Activated CD4-positive, alpha-beta T cell treated with anti-CD3 and anti-CD28 coated beads for 36 hours (primary cell): ENCODE measurements around the gene NSUN4. TPM values are rescaled to one million over a fixed set of nuclear protein-coding genes. Genes with fewer than 3 reads are reported as not detected.

ENCODE experiments used
- ATAC-seq: fragments of 200-7000 bp; cut with Tn5 transposase; one replicate; pipeline ENCODE4 v1.10.0; 2021; ENCODE audit warnings: mild to moderate bottlenecking, moderate library complexity
- CTCF ChIA-PET: fragments of 350-600 bp; sonication (Branson Sonifier 250); formaldehyde crosslinking; loops from one replicate; lab custom pipeline; 2021; ENCODE audit warnings: antibody characterized with exemption; lab: Charles Lee
- POLR2A ChIA-PET: fragments of 350-600 bp; sonication (Branson Sonifier 250); formaldehyde crosslinking; loops from one replicate; lab custom pipeline; 2021; ENCODE audit warnings: antibody characterized with exemption, inconsistent platforms; lab: Charles Lee
- DNase-seq: peaks from one replicate; pipeline ENCODE4 v3.0.0-alpha.2; 2020
- H3K27ac Mint-ChIP-seq: one replicate; pipeline ENCODE4 v1.8.0; 2021; ENCODE audit warnings: mixed read lengths
- H3K27me3 Mint-ChIP-seq: one replicate; pipeline ENCODE4 v1.8.0; 2021; ENCODE audit warnings: mixed read lengths
- H3K36me3 Mint-ChIP-seq: one replicate; pipeline ENCODE4 v1.8.0; 2021; ENCODE audit warnings: low read depth, mixed read lengths
- H3K4me1 Mint-ChIP-seq: one replicate; pipeline ENCODE4 v1.8.0; 2021; ENCODE audit warnings: mixed read lengths
- H3K4me3 Mint-ChIP-seq: one replicate; pipeline ENCODE4 v1.8.0; 2021; ENCODE audit warnings: mild to moderate bottlenecking, moderate library complexity, mixed read lengths
- H3K9me3 Mint-ChIP-seq: one replicate; pipeline ENCODE4 v1.8.0; 2021; ENCODE audit warnings: low read depth, mixed read lengths
- intact Hi-C, 2 experiments: fragments of 100-400 bp; cut with DNase I in 1 of 2; cut with micrococcal nuclease in 1 of 2; formaldehyde crosslinking; loops; one replicate each; pipeline versions ENCODE4 v1.14.2 to v1.15.1; 2022 to 2024; cut with DNase I, micrococcal nuclease
- total RNA-seq, 2 experiments: library from RNA; stranded (reverse); gene quantifications; one replicate each; pipeline ENCODE4 v1.2.3, GENCODE V29; 2021

Gene NSUN4
- 10 to 100 TPM; 26.1 to 31.3 TPM for total RNA-seq

- Mint-ChIP-seq H3K36me3 (peaks cover 42% of the 10 kb centered on the region), H3K4me3 (peak within 1 kb of the TSS; percentile 87), H3K27ac (peak within 1 kb of the TSS; percentile 99), H3K27me3 (no peaks in the 10 kb centered on the region), H3K4me1 (peaks cover 44% of the 10 kb centered on the region), H3K9me3 (no peaks in the 10 kb centered on the region)
- DNase-seq (peak; percentile 93), ATAC-seq (peak; percentile 94)
- CTCF ChIA-PET: interaction anchor here (0.5 to 2.6 kb wide), 14 partner anchors 10 to 494 kb away, joined by 3 to 10 read pairs (median 4); partner anchors contain the start of genes LRRC41, MKNK1, RAD54L and UQCRH
- intact Hi-C loops: loop anchor here (1.0 to 5.0 kb wide), 7 partner anchors 37 to 653 kb away; partner anchors contain the start of genes LRRC41 (in 2 of the 2), RAD54L (in 2 of the 2), TMEM69 (in 2 of the 2) and UQCRH (in 2 of the 2)
- POLR2A ChIA-PET: interaction anchor here (0.6 to 2.7 kb wide), 5 partner anchors 21 to 94 kb away, joined by 3 to 9 read pairs (median 3); partner anchors contain the start of genes LRRC41, RAD54L and UQCRH
Measured at GRCh38 chr1:46340404-46341221, at the start of gene NSUN4. TSS of gene NSUN4 (plus strand) at chr1:46340807. CDS start at chr1:46340827, 20 bp downstream.

- Mint-ChIP-seq H3K27me3 (no peaks in the 10 kb centered on the region), H3K9me3 (no peaks in the 10 kb centered on the region), H3K27ac (no peak overlapping the region), H3K4me3 (no peak overlapping the region), H3K4me1 (peaks cover 1% of the 10 kb centered on the region), H3K36me3 (peaks cover 30% of the 10 kb centered on the region)
- CTCF ChIA-PET: interaction anchor here (1.7 kb wide), 1 partner anchor 10 kb away, joined by 7 read pairs; no protein-coding TSS in a partner anchor
- no peak for ATAC-seq
- no peak for DNase-seq
- POLR2A ChIA-PET: interaction anchor here (2.2 kb wide), 1 partner anchor 10 kb away, joined by 10 read pairs; no protein-coding TSS in a partner anchor
- intact Hi-C loops: no loop called here
Measured at GRCh38 chr1:46295306-46295705, 45.3 kb upstream of the NSUN4 start.

GRCh38 chr1:46298387-46298786 lies 42.2 kb upstream of the NSUN4 start:
- no peaks in the 10 kb centered on the region for H3K9me3 Mint-ChIP-seq
- H3K27me3 Mint-ChIP-seq: no peaks in the 10 kb centered on the region

GRCh38 chr1:46300673-46301405 lies 39.8 kb upstream of the NSUN4 start:
- no peak for DNase-seq
- Mint-ChIP-seq H3K27ac (peak overlapping the region; percentile 80), H3K4me3 (peak overlapping the region; percentile 95), H3K27me3 (no peaks in the 10 kb centered on the region), H3K9me3 (no peaks in the 10 kb centered on the region), H3K36me3 (peaks cover 31% of the 10 kb centered on the region), H3K4me1 (peaks cover 24% of the 10 kb centered on the region)
- intact Hi-C loops: no loop called here
- ATAC-seq: no peak
- POLR2A ChIA-PET: interaction anchor here (0.6 to 1.0 kb wide), 3 partner anchors 16 to 40 kb away, joined by 3 to 5 read pairs (median 3); partner anchors contain the start of gene NSUN4
- CTCF ChIA-PET: interaction anchor here (0.6 kb wide), 1 partner anchor 54 kb away, joined by 3 read pairs; the partner anchor contains the start of gene RAD54L

More at GRCh38 chr1:46298387-46298786, 42.2 kb upstream of the NSUN4 start:
- intact Hi-C loops: no loop called here
- Mint-ChIP-seq H3K27ac (no peak overlapping the region), H3K36me3 (peaks cover 31% of the 10 kb centered on the region), H3K4me3 (no peak overlapping the region), H3K4me1 (peaks cover 14% of the 10 kb centered on the region)
- DNase-seq: no peak
- no peak for ATAC-seq
- ChIA-PET CTCF (interaction anchor here (1.3 kb wide), 1 partner anchor 12 kb away, joined by 5 read pairs; no protein-coding TSS in a partner anchor), POLR2A (no interaction called here)

- ATAC-seq (no peak), DNase-seq (no peak)
- H3K27me3 Mint-ChIP-seq: no peaks in the 10 kb centered on the region
- peak overlapping the region; percentile 95 for H3K4me3 Mint-ChIP-seq
- CTCF ChIA-PET: no interaction called here
- peaks cover 32% of the 10 kb centered on the region for H3K36me3 Mint-ChIP-seq
- peaks cover 28% of the 10 kb centered on the region for H3K4me1 Mint-ChIP-seq
- intact Hi-C loops: no loop called here
- H3K27ac Mint-ChIP-seq: peak overlapping the region; percentile 80
- POLR2A ChIA-PET: interaction anchor here (0.6 to 1.0 kb wide), 2 partner anchors 16 to 39 kb away, joined by 3 read pairs; partner anchors contain the start of gene NSUN4
- no peaks in the 10 kb centered on the region for H3K9me3 Mint-ChIP-seq
Measured at GRCh38 chr1:46301406-46301807, 39.2 kb upstream of the NSUN4 start.

- intact Hi-C loops: loop anchor here in 1 of 2 experiments (2.0 kb wide), 1 partner anchor 47 kb away; no protein-coding TSS in a partner anchor
- Mint-ChIP-seq H3K27me3 (no peaks in the 10 kb centered on the region), H3K4me1 (peaks cover 31% of the 10 kb centered on the region), H3K27ac (peak overlapping the region; percentile 95), H3K36me3 (peaks cover 26% of the 10 kb centered on the region), H3K9me3 (no peaks in the 10 kb centered on the region), H3K4me3 (peak overlapping the region; percentile 95)
- DNase-seq (peak; percentile 73), ATAC-seq (peak; percentile 34)
- ChIA-PET CTCF (interaction anchor here (1.5 kb wide), 1 partner anchor 45 kb away, joined by 5 read pairs; no protein-coding TSS in a partner anchor), POLR2A (interaction anchor here (1.0 to 2.8 kb wide), 5 partner anchors 11 to 55 kb away, joined by 3 to 11 read pairs (median 7); partner anchors contain the start of genes NSUN4 and RAD54L)
Measured at GRCh38 chr1:46301808-46302640, 38.6 kb upstream of the NSUN4 start.

- H3K9me3 Mint-ChIP-seq: no peaks in the 10 kb centered on the region
- POLR2A ChIA-PET: interaction anchor here (0.5 to 2.8 kb wide), 8 partner anchors 12 to 615 kb away, joined by 3 to 11 read pairs (median 5); partner anchors contain the start of genes KNCN, MKNK1, NSUN4 and RAD54L
- H3K4me3 Mint-ChIP-seq: peak overlapping the region; percentile 95
- ATAC-seq: peak; percentile 5
- peak; percentile 48 for DNase-seq
- peak overlapping the region; percentile 95 for H3K27ac Mint-ChIP-seq
- intact Hi-C loops: loop anchor here (1.0 to 2.0 kb wide), 7 partner anchors 16 to 616 kb away; partner anchors contain the start of genes NSUN4 (in 2 of the 2), RAD54L (in 2 of the 2), GPBP1L1 (in 1 of the 2) and IPP (in 1 of the 2)
- no peaks in the 10 kb centered on the region for H3K27me3 Mint-ChIP-seq
- peaks cover 38% of the 10 kb centered on the region for H3K4me1 Mint-ChIP-seq
- peaks cover 26% of the 10 kb centered on the region for H3K36me3 Mint-ChIP-seq
- CTCF ChIA-PET: interaction anchor here (0.6 to 1.6 kb wide), 5 partner anchors 9 to 103 kb away, joined by 4 to 13 read pairs (median 5); partner anchors contain the start of genes NSUN4 and RAD54L
Measured at GRCh38 chr1:46302641-46303037, 38.0 kb upstream of the NSUN4 start.

- DNase-seq (peak; percentile 96), ATAC-seq (peak; percentile 88)
- peak within 1 kb of the TSS; percentile 95 for H3K4me3 Mint-ChIP-seq
- POLR2A ChIA-PET: interaction anchor here (0.5 to 2.8 kb wide), 10 partner anchors 12 to 616 kb away, joined by 3 to 11 read pairs (median 6); partner anchors contain the start of genes KNCN, MKNK1, NSUN4 and RAD54L
- intact Hi-C loops: loop anchor here (1.0 to 2.0 kb wide), 7 partner anchors 17 to 617 kb away; partner anchors contain the start of genes NSUN4 (in 2 of the 2), RAD54L (in 2 of the 2), GPBP1L1 (in 1 of the 2) and IPP (in 1 of the 2)
- H3K27me3 Mint-ChIP-seq: no peaks in the 10 kb centered on the region
- peaks cover 44% of the 10 kb centered on the region for H3K4me1 Mint-ChIP-seq
- H3K9me3 Mint-ChIP-seq: no peaks in the 10 kb centered on the region
- peak within 1 kb of the TSS; percentile 95 for H3K27ac Mint-ChIP-seq
- peaks cover 26% of the 10 kb centered on the region for H3K36me3 Mint-ChIP-seq
- CTCF ChIA-PET: interaction anchor here (0.5 to 1.6 kb wide), 11 partner anchors 9 to 1583 kb away, joined by 3 to 13 read pairs (median 4); partner anchors contain the start of genes NSUN4 and RAD54L
Measured at GRCh38 chr1:46303038-46303871, 37.4 kb upstream of the NSUN4 start, which contains the start of the genes LRRC41 and UQCRH. TSS of gene LRRC41 (minus strand) at chr1:46303616. CDS start at chr1:46303322, 294 bp downstream. TSS of gene UQCRH (plus strand) at chr1:46303698. CDS start at chr1:46303767, 69 bp downstream.
